ENCODE results near the gene PARD6G.

The PARD6G gene

GRCh38 chr18:80205294-80205693 lies 42.0 kb downstream of the PARD6G start:
- DNase-seq = no peak

- DNase-seq = no peak
These were observed 43.2 kb downstream of the PARD6G start for GRCh38 chr18:80204142-80204541.

- DNase-seq = no peak
These were observed 44.1 kb downstream of the PARD6G start for GRCh38 chr18:80203249-80203648.

DNA sequence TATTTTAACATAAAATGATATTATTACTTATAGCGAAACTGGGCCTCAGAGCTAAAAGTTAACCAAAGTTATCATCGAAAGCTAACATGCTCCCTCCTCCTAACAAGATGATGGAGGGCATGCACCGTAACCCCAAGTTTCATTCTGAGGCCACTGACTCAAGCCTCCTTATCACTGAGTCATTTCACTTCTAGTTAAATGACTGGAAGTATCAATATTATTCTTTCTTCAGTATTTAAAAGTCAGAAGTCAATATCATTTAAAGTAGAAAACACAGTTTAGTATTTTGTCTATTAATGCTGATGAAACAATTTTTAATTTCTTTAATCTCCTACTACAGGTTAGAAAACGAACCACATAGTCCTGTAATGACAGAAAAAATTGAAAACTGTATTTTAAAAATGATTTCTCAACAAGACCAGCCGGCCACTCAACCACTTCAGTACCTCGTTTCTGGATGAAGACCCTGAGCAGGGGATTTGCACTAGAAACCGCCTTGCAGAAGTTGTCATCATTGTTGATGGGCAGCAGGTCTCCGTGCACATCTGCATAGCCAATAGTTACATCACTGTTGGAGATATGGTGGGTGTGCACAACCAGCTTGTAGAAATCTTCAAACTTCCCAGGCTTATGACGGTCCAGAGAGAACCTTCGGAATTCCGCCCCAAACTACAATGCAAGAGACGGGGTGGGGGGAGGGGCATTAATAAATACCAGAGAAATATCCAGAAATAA lies 44.9 kb downstream of the PARD6G start:
- DNase-seq = no peak

DNA sequence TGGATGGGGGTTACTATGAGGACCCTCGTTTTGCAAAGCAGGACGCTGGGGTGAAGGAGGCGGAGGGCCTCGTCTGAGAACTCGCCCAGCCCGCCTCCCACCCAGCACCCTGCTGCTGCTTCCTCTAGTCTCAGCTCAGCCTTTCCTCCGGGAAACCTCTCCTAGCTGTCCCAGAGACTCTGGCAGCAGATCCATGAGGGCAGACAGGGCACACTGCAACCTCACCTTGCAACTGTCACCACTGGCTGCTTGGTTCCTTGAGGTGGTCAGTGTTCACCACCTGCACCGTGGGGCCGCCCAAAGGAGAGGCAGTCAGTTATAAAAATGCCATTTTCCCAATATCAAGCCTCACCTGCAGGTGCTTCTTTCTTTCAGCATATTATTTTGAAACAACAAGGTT lies 45.6 kb downstream of the PARD6G start:
- no peak for DNase-seq

GRCh38 chr18:80200932-80201672 lies 46.2 kb downstream of the PARD6G start:
- no peak for DNase-seq

DNA sequence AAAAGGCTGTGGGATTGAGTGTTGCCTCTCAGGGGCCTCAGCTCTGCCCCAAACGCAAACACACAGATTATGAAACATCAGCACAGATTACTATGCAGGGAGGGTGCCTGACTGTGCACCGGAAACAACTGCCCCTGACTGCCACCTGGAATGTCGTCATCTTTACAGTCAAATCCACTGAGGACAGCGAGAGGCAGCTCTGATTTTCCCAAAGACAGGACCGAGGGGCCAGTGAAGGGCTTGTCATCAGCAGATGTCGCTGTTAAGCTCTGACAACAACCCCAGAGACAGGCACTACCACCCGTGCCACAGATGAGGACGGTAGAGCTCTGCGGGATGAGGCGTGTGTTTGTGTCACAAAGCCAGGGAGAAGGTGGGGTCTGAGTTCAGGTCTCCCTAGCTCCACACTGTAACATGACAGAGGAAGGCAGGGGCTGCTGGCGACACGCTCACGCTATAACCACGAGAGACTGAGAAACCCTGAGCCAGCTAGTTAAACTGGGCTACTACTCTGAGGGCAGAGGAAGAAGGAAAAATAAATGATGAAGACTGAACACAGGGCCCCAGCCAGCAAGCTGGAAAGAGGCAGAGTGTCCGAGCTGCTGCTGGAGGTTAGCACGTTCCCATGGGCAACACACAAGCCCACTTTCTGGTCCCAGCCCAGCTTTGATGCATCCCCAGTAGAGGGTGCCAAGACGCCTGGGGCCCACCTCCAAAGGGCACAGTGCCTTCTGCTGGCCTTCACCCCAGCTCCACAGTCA lies 47.0 kb downstream of the PARD6G start:
- DNase-seq = no peak

- no peak for DNase-seq
These were observed 48.1 kb downstream of the PARD6G start for GRCh38 chr18:80198994-80199748.

GRCh38 chr18:80198391-80198790 lies 48.9 kb downstream of the PARD6G start:
- no peak for DNase-seq

DNA sequence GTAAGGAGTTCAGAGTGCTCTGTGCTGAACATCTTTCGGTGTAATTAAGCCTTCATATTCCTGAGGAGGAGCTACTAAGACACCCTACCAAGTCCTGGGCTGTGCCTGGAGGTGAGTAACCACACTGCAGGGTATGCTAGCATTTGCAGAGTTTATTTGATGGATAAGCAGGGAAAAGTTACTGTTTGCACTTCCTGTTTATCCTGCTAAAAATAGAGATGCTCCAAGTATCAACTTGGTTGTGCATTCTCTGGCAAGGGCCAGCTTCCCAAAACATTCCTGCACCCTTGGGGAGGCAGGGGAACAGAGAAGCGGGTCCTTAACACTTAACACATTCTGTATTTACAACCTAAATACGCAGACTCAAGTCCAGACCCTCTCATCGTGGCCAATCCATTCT lies 49.8 kb downstream of the PARD6G start:
- DNase-seq = no peak

DNA sequence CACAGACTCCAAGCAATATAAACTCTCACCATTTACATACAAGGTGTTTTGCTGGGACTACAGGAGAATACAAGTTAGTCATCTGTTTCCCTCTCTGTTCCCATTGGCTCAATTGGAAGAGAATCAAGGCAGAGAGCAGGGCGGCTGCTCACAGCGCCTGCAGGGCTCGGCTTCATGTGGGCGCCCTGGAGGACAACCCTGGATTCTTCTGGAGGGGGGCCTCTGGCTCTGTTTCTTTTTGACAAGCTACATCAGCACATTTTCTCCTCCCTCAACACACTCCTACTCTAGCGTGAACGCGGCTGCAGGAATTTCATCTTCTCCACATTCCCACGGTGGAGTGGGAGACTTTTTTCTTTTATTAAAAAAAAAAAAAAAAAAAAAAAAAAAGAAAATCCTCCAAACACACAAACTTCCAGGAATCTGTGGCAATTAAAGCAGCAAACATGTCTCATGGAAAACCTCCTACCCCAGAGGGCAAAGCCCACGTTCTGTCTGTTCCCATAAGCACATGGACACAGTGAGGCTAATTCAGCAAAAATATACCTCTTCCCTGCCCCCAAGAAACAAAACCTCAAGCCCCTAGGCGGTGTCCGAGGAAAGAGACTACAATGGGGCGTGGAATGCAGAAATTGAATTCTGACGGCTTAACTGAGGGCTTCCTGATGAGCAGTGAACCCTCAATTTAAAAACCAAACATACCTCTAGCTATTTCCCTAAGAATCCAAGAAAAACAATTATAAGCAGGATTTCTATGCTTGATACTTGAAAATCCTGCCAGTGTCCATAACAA lies 50.6 kb downstream of the PARD6G start:
- DNase-seq = no peak

DNA sequence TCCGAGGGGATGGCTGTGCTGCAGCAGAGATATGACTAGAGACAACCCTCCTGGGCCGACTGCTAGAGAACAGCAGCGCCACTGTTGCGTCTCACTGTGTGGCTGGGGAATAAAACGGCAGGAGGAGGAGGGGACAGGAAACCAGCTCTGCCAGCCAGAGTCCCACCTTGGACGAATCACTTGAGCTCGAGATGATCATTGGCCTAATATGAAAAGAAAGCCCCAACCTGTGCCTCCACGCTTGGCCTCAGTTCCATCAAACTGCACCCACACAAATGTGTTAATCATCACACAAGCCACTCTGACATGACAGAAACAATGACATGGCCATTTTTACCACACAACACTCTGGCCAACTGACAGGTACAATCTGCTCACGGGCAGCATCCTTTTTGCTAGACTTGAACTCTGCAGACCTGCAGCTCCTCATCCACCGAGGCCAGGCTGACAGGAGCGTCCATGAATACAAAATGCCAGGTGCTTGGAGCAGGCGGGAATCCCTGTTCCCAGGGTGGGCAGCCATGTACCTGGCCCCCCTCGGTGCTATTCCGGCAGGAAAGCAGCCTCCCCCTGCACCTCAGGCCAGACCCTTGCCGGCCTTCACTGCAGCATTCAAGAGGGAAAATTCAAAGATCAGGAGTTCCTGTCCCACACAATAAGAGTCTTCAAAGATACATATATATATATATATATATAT lies 52.3 kb downstream of the PARD6G start:
- no peak for DNase-seq

- DNase-seq = no peak
These were observed 53.6 kb downstream of the PARD6G start for GRCh38 chr18:80193701-80194100.

DNA sequence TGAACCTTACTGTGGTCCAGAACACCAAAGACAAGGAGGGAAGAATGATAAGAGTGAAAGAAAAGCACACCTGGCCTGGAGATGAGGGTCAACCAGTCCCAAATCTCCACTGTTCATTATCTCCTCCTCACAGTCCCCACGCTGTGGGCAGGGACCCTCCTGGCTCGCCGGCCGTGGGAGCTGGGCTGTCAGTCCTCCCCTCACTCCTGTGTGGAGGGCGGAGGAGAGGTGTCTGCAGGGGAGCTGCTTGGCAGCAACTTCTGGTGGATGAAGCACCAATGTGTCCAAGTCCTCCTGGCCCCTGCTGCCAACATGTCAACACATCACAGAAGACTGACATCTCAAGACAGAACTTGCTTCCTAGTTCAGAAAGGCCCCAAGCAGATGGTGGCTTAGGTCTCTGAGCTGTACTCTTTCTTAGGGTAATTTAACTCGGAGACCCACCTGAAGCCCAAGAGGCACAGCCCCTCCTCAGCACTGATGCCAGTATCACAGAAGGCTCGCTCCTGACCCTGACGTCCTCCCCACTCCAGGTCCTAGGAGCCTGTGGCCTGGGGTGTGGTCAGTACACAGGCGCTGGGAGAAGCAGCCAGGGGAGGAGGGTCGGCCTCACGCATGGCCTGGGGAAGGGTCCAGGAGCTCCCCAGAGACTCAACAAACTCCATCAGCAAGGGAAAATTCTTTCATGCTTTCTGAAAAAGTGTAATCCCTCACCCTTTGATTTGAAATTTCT lies 54.5 kb downstream of the PARD6G start:
- no peak for DNase-seq

DNA sequence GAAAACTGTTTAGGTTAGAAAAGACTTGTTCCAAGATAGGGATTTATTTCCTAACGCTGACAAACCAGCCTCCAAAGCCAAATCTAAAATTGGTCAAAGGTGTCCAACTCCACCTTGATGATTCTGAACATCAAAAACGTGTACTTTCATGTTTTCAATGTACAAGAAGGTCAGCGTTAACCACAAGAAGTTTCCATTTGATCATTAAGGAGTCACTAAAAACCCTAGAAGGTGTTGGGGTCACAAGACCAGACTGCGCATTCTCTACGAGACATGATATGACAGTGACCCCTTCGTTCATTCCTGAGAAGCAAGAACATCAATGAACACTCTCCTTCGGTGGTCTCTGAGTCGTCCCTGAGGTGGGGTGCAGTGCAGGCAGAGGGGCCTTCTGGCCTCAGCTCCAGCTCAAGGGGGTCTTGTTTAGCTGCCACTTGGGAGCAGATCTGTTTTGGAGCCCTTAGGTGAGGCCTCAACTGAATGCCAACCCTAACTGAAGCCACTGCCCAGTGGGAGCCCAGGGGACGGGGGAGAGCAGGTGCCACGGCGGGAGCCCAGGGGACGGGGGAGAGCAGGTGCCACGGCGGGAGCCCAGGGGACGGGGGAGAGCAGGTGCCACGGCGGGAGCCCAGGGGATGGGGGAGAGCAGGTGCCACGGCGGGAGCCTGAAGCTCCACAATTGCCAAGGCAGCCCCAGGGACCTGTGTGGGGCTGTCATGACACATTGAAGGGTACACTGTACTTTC lies 55.2 kb downstream of the PARD6G start:
- no peak for DNase-seq

DNA sequence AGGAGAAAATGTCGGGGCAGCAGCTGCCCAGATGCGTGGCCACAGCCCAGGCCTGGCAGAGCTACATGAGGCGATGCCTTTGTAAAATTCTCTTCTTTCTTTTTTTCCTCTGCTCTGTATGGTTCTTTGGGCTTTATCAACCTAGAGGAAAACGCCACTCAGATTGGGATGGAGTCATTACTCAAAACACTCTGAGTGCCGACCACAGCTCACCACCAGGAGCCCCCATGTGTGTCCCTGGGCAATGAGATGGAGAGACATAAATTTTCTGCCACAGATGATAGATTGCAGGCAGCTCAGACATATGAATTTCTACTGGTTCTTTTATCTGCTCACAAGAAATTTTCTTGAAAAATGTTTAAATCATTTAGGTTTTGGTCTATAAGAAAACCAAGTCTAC lies 56.0 kb downstream of the PARD6G start:
- no peak for DNase-seq

- no peak for DNase-seq
These were observed 57.0 kb downstream of the PARD6G start for GRCh38 chr18:80190311-80190710.

DNA sequence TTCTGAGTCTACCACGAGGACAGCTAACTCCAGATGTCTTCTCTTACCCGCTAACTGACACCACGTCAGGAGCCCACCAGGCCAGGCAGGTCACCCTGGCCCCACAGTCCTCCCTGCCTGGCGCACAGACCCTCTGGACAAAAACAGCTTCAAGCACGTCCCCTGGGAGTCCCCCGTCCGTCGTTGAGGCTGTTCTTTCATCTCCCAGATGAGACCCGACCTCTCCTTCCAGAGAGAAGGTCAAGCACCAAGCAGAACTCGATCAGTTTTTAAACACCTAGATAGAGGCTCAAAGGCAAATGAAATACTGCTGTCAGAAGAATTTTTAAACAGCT lies 57.8 kb downstream of the PARD6G start:
- no peak for DNase-seq

GRCh38 chr18:80188643-80189530 lies 58.4 kb downstream of the PARD6G start:
- no peak for DNase-seq
